Stimulated activated CD4-positive, alpha-beta T cell treated with anti-CD3 and anti-CD28 coated beads, Interleukin-4, amount 100 ng/mL, for 1 hour (primary cell): ENCODE results near the gene CELA2B.

Experiments used
- DNase-seq: peaks from one replicate; pipeline ENCODE4 v3.0.0-alpha.2; 2020

The CELA2B gene

DNA sequence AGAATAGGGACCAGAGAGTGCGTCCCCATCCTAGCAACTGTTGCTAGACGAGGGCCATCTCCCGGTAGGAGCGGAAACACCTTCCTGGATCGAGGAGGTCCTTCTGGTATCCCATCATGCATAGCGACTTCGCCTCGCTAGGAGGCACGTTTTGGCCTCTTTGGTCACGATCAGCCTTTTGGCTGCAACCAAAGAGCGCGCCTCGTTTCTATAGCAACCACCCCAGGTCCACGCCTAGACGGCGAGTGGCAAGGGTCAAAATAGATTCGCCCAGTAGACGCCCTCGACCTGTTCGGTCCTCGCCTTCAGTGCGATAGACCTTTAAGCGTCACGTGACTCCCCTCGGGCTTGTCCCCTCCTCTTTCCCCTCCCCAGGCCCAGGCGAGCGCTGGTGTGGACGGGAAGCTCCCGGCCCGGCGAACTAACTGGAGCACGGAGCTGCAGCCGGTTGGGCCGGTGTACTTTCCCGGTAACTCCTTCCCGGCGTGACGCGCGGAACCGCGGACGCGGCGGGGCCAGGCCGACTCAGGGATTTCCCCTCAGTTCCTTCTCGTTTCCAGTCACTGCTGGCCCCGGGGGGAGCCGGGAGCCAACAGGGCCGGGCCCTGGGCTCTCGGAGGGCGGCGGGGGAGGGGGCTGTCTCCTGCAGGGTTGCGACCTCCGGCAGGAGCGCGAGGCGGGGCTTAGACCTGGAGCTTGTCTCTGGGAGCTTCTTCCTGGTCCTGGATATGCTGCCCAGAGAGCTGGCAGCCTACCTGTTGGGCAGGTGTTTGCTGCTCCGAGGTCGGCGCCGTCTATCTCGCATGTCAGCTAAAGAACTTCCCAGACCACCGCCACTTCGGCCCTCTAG is 50.8 kb downstream of the CELA2B start, which contains the start of gene DNAJC16:
TSS of gene DNAJC16 (plus strand) at position 359 of the 850 bp plus-strand sequence. CDS start 2,258 bp downstream, outside the sequence.
- peak; percentile 92 for DNase-seq

DNA sequence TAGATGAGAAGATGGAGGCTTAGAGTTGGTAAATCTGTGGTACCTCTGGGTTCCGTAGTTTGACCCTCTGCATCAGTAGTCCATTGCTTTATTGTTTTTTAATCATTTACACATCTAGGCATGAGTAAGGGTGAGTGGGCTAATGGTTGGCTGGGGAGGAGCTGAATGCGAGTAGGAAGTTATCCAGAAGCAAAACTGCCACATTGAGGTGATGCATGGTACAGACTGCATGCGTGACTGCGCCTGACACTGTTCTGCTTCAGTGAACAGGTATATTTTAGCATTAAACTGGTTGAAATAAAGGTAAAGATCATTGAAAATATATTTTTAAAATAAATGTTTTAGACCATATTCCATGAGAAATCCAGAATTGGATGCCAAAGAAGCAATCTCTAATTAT is 55.1 kb downstream of the CELA2B start:
- DNase-seq: no peak

DNA sequence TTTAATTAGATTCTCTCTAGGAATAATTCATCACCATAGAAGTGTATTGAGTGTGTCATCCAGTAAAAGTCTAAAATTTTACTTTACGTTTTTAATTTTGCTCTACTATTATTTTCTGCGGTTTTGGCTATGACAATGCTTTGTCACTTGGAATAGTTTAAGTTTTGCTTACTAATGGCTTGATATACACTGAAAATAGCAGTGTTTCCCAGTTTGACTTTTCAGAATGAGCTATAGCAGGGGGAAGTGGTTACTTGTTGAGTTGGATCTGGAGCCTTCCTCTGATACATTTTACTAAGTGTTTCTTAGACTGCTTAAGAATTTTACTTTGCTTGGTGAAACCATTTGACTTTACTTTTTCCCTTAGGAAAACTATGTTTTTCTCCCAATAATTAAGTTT is 55.8 kb downstream of the CELA2B start:
- no peak for DNase-seq

DNA sequence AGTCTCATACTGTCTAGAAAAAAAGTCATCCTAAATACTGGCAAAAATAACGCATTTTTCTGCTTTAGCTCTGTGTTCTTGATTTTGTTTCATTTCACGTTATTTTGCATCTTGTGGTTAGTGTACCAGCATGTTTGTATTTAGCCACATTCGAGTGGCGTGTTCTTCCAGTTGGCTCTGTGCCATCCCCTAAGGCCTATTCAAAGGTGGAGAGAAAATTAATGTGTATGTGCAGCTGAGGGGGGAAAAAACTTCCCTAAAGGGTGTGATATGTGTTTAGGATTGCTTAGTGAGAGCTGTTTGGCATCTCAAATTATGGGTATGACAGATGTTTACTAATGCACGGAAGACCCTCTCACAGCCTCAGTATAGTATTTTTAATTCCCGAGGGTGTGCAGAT is 62.9 kb downstream of the CELA2B start:
- no peak for DNase-seq

DNA sequence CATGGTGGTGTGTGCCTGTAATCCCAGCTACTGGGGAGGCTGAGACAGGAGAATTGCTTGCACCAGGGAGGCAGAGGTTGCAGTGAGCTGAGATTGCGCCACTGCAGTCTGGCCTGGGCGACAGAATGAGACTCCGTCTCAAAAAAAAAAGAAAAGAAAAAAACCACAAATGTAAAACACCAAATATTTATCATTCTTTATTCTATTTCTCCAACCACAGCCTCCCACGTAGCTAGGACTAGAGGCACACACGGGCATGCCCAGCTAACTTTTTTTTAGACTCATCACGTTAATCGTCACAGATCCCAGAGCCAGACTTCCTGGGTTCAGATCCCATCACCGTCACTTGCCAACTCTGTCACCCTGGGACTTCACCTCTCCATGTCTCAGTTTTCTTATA is 64.3 kb downstream of the CELA2B start:
- no peak for DNase-seq
